ENCODE data around the gene CADM1. TPM values are rescaled to one million over a fixed set of nuclear protein-coding genes. Genes with fewer than 3 reads are reported as not detected.

The CADM1 gene
- total and polyA plus RNA-seq, 4 experiments from 2014 or later, result 2.8 to 5.6 (median 3.3) TPM

- POLR2A ChIA-PET (ENCODE audit: partially characterized antibody), result no interaction called here
- Histone ChIP-seq H3K27me3 (ENCODE audit: insufficient read depth, low read length) (no peaks in the 10 kb centered on the region), H3K36me3 (ENCODE audit: insufficient read depth, low read length) (no peaks in the 10 kb centered on the region), H3K27ac (ENCODE audit: low read depth, low read length) (no peak overlapping the region), H3K4me3 (ENCODE audit: low read length in 2 of 2) (no peak overlapping the region), H3K9me3 (ENCODE audit: control insufficient read depth in 1 of 2, low read length in 2 of 2) (no peaks in the 10 kb centered on the region), H3K4me1 (ENCODE audit: insufficient read depth, low read length) (no peaks in the 10 kb centered on the region)
- CTCF ChIA-PET (ENCODE audit: partially characterized antibody), result no interaction called here
- Mint-ChIP-seq H3K4me3 (no peak overlapping the region), H3K4me1 (no peaks in the 10 kb centered on the region), H3K36me3 (no peaks in the 10 kb centered on the region), H3K27me3 (no peaks in the 10 kb centered on the region), H3K9me3 (peaks cover 0 to 2% (median 0%) of the 10 kb centered on the region in 8 donors), H3K27ac (no peak overlapping the region)
- intact Hi-C loops (cut with micrococcal nuclease), result no loop called here
- DNase-seq, result no peak
Observed at GRCh38 chr11:115134926-115135325, 369.3 kb downstream of the CADM1 start.

GRCh38 chr11:115133475-115134209, 370.6 kb downstream of the CADM1 start:
- Histone ChIP-seq H3K9me3 (ENCODE audit: control insufficient read depth in 1 of 2, low read length in 2 of 2) (no peaks in the 10 kb centered on the region), H3K27me3 (ENCODE audit: insufficient read depth, low read length) (no peaks in the 10 kb centered on the region), H3K4me1 (ENCODE audit: insufficient read depth, low read length) (no peaks in the 10 kb centered on the region), H3K27ac (ENCODE audit: low read depth, low read length) (no peak overlapping the region), H3K36me3 (ENCODE audit: insufficient read depth, low read length) (no peaks in the 10 kb centered on the region), H3K4me3 (ENCODE audit: low read length in 2 of 2) (no peak overlapping the region)
- H3K27me3 Mint-ChIP-seq, result no peaks in the 10 kb centered on the region
- ChIA-PET POLR2A (ENCODE audit: partially characterized antibody) (no interaction called here), CTCF (ENCODE audit: partially characterized antibody) (no interaction called here)
- intact Hi-C loops (cut with micrococcal nuclease), result no loop called here
- H3K36me3 Mint-ChIP-seq, result no peaks in the 10 kb centered on the region
- H3K4me3 Mint-ChIP-seq, result no peak overlapping the region
- no peaks in the 10 kb centered on the region for H3K4me1 Mint-ChIP-seq
- no peak for DNase-seq
- peaks cover 0 to 2% (median 0%) of the 10 kb centered on the region in 8 donors for H3K9me3 Mint-ChIP-seq
- H3K27ac Mint-ChIP-seq, result no peak overlapping the region

- Histone ChIP-seq H3K27ac (ENCODE audit: low read depth, low read length) (no peak overlapping the region), H3K4me3 (ENCODE audit: low read length in 2 of 2) (no peak overlapping the region), H3K4me1 (ENCODE audit: insufficient read depth, low read length) (no peaks in the 10 kb centered on the region), H3K36me3 (ENCODE audit: insufficient read depth, low read length) (no peaks in the 10 kb centered on the region), H3K27me3 (ENCODE audit: insufficient read depth, low read length) (no peaks in the 10 kb centered on the region), H3K9me3 (ENCODE audit: control insufficient read depth in 1 of 2, low read length in 2 of 2) (no peaks in the 10 kb centered on the region)
- H3K27me3 Mint-ChIP-seq, result no peaks in the 10 kb centered on the region
- no peak overlapping the region for H3K27ac Mint-ChIP-seq
- H3K9me3 Mint-ChIP-seq, result peaks cover 0 to 4% (median 0%) of the 10 kb centered on the region in 8 donors
- POLR2A ChIA-PET (ENCODE audit: partially characterized antibody), result no interaction called here
- intact Hi-C loops (cut with micrococcal nuclease), result no loop called here
- H3K4me3 Mint-ChIP-seq, result no peak overlapping the region
- no peak for DNase-seq
- CTCF ChIA-PET (ENCODE audit: partially characterized antibody), result no interaction called here
- no peaks in the 10 kb centered on the region for H3K36me3 Mint-ChIP-seq
- H3K4me1 Mint-ChIP-seq, result no peaks in the 10 kb centered on the region
Observed at GRCh38 chr11:115132436-115133228, 371.6 kb downstream of the CADM1 start.

- no peaks in the 10 kb centered on the region for H3K36me3 Mint-ChIP-seq
- Histone ChIP-seq H3K27me3 (ENCODE audit: insufficient read depth, low read length) (no peaks in the 10 kb centered on the region), H3K4me3 (ENCODE audit: low read length in 2 of 2) (no peak overlapping the region), H3K4me1 (ENCODE audit: insufficient read depth, low read length) (no peaks in the 10 kb centered on the region), H3K9me3 (ENCODE audit: control insufficient read depth in 1 of 2, low read length in 2 of 2) (no peaks in the 10 kb centered on the region), H3K36me3 (ENCODE audit: insufficient read depth, low read length) (no peaks in the 10 kb centered on the region), H3K27ac (ENCODE audit: low read depth, low read length) (no peak overlapping the region)
- H3K9me3 Mint-ChIP-seq, result peaks cover 0 to 4% (median 0%) of the 10 kb centered on the region in 8 donors
- no peak overlapping the region for H3K27ac Mint-ChIP-seq
- intact Hi-C loops (cut with micrococcal nuclease), result no loop called here
- H3K4me3 Mint-ChIP-seq, result no peak overlapping the region
- no peak for DNase-seq
- no peaks in the 10 kb centered on the region for H3K4me1 Mint-ChIP-seq
- ChIA-PET POLR2A (ENCODE audit: partially characterized antibody) (no interaction called here), CTCF (ENCODE audit: partially characterized antibody) (no interaction called here)
- no peaks in the 10 kb centered on the region for H3K27me3 Mint-ChIP-seq
Observed at GRCh38 chr11:115129473-115130289, 374.5 kb downstream of the CADM1 start.

GRCh38 chr11:115128226-115128625, 376.0 kb downstream of the CADM1 start:
- H3K36me3 ChIP-seq (ENCODE audit: insufficient read depth, low read length), result no peaks in the 10 kb centered on the region
- Mint-ChIP-seq H3K9me3 (peaks cover 0 to 4% (median 0%) of the 10 kb centered on the region in 8 donors), H3K4me3 (no peak overlapping the region), H3K4me1 (no peaks in the 10 kb centered on the region), H3K27ac (no peak overlapping the region), H3K36me3 (no peaks in the 10 kb centered on the region), H3K27me3 (peaks cover 0 to 1% of the 10 kb centered on the region in 2 donors)
- CTCF ChIA-PET (ENCODE audit: partially characterized antibody), result no interaction called here
- intact Hi-C loops (cut with micrococcal nuclease), result no loop called here
- no peaks in the 10 kb centered on the region for H3K9me3 ChIP-seq (ENCODE audit: control insufficient read depth in 1 of 2, low read length in 2 of 2)
- H3K4me3 ChIP-seq (ENCODE audit: low read length in 2 of 2), result no peak overlapping the region
- POLR2A ChIA-PET (ENCODE audit: partially characterized antibody), result no interaction called here
- no peak for DNase-seq
- no peaks in the 10 kb centered on the region for H3K4me1 ChIP-seq (ENCODE audit: insufficient read depth, low read length)
- no peak overlapping the region for H3K27ac ChIP-seq (ENCODE audit: low read depth, low read length)
- no peaks in the 10 kb centered on the region for H3K27me3 ChIP-seq (ENCODE audit: insufficient read depth, low read length)

- intact Hi-C loops (cut with micrococcal nuclease), result no loop called here
- CTCF ChIA-PET (ENCODE audit: partially characterized antibody), result no interaction called here
- H3K4me1 Mint-ChIP-seq, result no peaks in the 10 kb centered on the region
- peaks cover 0 to 4% (median 0%) of the 10 kb centered on the region in 8 donors for H3K9me3 Mint-ChIP-seq
- Histone ChIP-seq H3K27me3 (ENCODE audit: insufficient read depth, low read length) (no peaks in the 10 kb centered on the region), H3K36me3 (ENCODE audit: insufficient read depth, low read length) (no peaks in the 10 kb centered on the region), H3K27ac (ENCODE audit: low read depth, low read length) (no peak overlapping the region), H3K9me3 (ENCODE audit: control insufficient read depth in 1 of 2, low read length in 2 of 2) (no peaks in the 10 kb centered on the region), H3K4me1 (ENCODE audit: insufficient read depth, low read length) (no peaks in the 10 kb centered on the region), H3K4me3 (ENCODE audit: low read length in 2 of 2) (no peak overlapping the region)
- no peak for DNase-seq
- H3K36me3 Mint-ChIP-seq, result no peaks in the 10 kb centered on the region
- peaks cover 0 to 1% of the 10 kb centered on the region in 2 donors for H3K27me3 Mint-ChIP-seq
- POLR2A ChIA-PET (ENCODE audit: partially characterized antibody), result no interaction called here
- H3K27ac Mint-ChIP-seq, result no peak overlapping the region
- H3K4me3 Mint-ChIP-seq, result no peak overlapping the region
Observed at GRCh38 chr11:115127790-115128189, 376.4 kb downstream of the CADM1 start.

GRCh38 chr11:115126515-115127208, 377.6 kb downstream of the CADM1 start:
- no peaks in the 10 kb centered on the region for H3K27me3 ChIP-seq (ENCODE audit: insufficient read depth, low read length)
- peaks cover 0 to 3% (median 0%) of the 10 kb centered on the region in 8 donors for H3K9me3 Mint-ChIP-seq
- no peak overlapping the region for H3K4me3 Mint-ChIP-seq
- DNase-seq, result no peak
- no peak overlapping the region for H3K27ac ChIP-seq (ENCODE audit: low read depth, low read length)
- peaks cover 0 to 1% of the 10 kb centered on the region in 2 donors for H3K27me3 Mint-ChIP-seq
- no peaks in the 10 kb centered on the region for H3K4me1 Mint-ChIP-seq
- intact Hi-C loops (cut with micrococcal nuclease), result no loop called here
- H3K4me3 ChIP-seq (ENCODE audit: low read length in 2 of 2), result no peak overlapping the region
- CTCF ChIA-PET (ENCODE audit: partially characterized antibody), result no interaction called here
- no peaks in the 10 kb centered on the region for H3K36me3 Mint-ChIP-seq
- no peaks in the 10 kb centered on the region for H3K4me1 ChIP-seq (ENCODE audit: insufficient read depth, low read length)
- no peaks in the 10 kb centered on the region for H3K9me3 ChIP-seq (ENCODE audit: control insufficient read depth in 1 of 2, low read length in 2 of 2)
- H3K36me3 ChIP-seq (ENCODE audit: insufficient read depth, low read length), result no peaks in the 10 kb centered on the region
- POLR2A ChIA-PET (ENCODE audit: partially characterized antibody), result no interaction called here
- H3K27ac Mint-ChIP-seq, result no peak overlapping the region

Data from CD4-positive, alpha-beta memory T cell (primary cell).